ENCODE measurements around the gene PRDM16. TPM values are rescaled to one million over a fixed set of nuclear protein-coding genes. Genes with fewer than 3 reads are reported as not detected.

Gene PRDM16
- total and polyA plus RNA-seq, 3 donors from 2014 or later, result 2.1 to 5.6 (median 4.7) TPM

DNA sequence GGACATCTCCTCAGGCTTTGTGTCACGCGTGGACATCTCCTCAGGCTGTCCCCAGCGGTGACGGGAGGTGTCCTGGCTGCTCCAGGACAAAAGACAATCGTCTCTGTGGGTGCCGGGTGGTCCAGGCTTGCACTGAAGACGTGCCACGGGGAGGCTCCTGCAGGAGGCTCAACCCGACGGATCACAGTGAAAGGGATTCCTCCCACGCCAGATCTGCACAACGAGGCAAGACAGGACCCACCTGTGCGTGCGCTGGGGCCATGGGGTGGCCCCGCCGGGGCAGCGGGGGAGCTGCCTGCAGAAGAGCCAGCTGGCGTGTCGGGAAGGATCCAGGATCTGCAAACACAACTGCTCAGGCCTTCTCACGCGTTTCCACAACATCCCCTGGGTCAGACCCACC lies 366.7 kb downstream of the PRDM16 start:
- Histone ChIP-seq H3K27ac (no peak overlapping the region), H3K36me3 (ENCODE audit: low read depth, missing control alignments) (no peaks in the 10 kb centered on the region), H3K4me1 (no peaks in the 10 kb centered on the region), H3K27me3 (no peaks in the 10 kb centered on the region), H3K9me3 (no peaks in the 10 kb centered on the region), H3K4me3 (no peak overlapping the region)
- no peak for TF ChIP-seq POLR2A (IDR thresholded peaks at IDR 0.05)
- TF ChIP-seq, protein P1, sequence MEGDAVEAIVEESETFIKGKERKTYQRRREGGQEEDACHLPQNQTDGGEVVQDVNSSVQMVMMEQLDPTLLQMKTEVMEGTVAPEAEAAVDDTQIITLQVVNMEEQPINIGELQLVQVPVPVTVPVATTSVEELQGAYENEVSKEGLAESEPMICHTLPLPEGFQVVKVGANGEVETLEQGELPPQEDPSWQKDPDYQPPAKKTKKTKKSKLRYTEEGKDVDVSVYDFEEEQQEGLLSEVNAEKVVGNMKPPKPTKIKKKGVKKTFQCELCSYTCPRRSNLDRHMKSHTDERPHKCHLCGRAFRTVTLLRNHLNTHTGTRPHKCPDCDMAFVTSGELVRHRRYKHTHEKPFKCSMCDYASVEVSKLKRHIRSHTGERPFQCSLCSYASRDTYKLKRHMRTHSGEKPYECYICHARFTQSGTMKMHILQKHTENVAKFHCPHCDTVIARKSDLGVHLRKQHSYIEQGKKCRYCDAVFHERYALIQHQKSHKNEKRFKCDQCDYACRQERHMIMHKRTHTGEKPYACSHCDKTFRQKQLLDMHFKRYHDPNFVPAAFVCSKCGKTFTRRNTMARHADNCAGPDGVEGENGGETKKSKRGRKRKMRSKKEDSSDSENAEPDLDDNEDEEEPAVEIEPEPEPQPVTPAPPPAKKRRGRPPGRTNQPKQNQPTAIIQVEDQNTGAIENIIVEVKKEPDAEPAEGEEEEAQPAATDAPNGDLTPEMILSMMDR (IDR thresholded peaks at IDR 0.05), result no peak
- intact Hi-C loops (cut with DNase I; ENCODE audit: low total_unique reads), result no loop called here
- DNase-seq, result no peak
- WGBS, 2 donors, result 56 to 62% methylated on average over 13 to 20 of the region's 21 CpGs

DNA sequence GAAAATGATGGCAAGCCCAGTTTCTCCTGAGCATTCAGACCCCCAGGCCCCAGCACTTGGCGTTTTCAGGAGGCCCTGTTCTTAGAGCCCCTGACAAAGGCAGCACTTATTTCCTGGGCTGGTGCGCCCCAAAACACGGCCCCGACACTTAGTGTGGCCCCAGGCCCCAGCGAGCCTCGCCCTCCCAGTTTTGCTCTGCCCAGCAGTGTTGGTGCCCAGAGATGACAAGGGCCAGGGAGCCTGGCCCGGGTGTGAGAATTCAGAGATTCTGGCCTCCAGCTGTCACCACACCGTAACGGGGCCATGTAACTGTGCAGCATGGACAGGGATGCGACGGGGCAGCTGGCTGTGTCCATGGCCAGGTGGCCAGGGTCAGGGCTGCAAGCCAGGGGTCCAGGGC lies 367.4 kb downstream of the PRDM16 start:
- TF ChIP-seq POLR2A (IDR thresholded peaks at IDR 0.05), result no peak
- no peaks in the 10 kb centered on the region for H3K4me1 ChIP-seq
- WGBS, 2 donors, result 87 to 90% methylated on average over 2 to 11 of the region's 11 CpGs
- no peaks in the 10 kb centered on the region for H3K27me3 ChIP-seq
- no peaks in the 10 kb centered on the region for H3K36me3 ChIP-seq (ENCODE audit: low read depth, missing control alignments)
- no peak overlapping the region for H3K27ac ChIP-seq
- no peak for DNase-seq
- H3K4me3 ChIP-seq, result no peak overlapping the region
- intact Hi-C loops (cut with DNase I; ENCODE audit: low total_unique reads), result no loop called here
- no peaks in the 10 kb centered on the region for H3K9me3 ChIP-seq

DNA sequence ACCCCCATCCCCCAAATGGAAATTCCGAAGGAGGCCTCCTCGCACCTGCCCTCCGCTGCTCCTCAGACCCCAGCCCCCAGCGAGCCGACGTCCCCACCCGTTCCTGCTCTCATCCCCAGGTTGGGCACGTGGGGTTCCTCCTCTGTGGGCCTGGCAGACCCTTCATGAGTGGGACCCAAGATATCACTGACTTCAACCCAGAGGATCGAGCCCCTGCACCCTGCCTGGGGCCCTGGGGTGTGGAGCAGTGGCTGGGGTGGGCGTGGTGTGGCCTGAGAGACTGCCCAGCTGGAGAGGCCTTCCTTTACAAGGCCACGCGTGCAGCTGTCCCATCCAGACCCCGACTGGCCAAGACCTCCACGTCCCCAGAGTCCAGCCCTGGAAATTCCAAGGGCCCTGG lies 367.9 kb downstream of the PRDM16 start:
- H3K4me1 ChIP-seq, result no peaks in the 10 kb centered on the region
- no peaks in the 10 kb centered on the region for H3K9me3 ChIP-seq
- H3K4me3 ChIP-seq, result no peak overlapping the region
- H3K36me3 ChIP-seq (ENCODE audit: low read depth, missing control alignments), result no peaks in the 10 kb centered on the region
- no peak overlapping the region for H3K27ac ChIP-seq
- intact Hi-C loops (cut with DNase I; ENCODE audit: low total_unique reads), result no loop called here
- TF ChIP-seq, protein P1 (IDR thresholded peaks at IDR 0.05), result no peak
- no peak for TF ChIP-seq POLR2A (IDR thresholded peaks at IDR 0.05)
- H3K27me3 ChIP-seq, result no peaks in the 10 kb centered on the region
- DNase-seq, result no peak
- 70 to 84% methylated on average over 2 to 14 of the region's 14 CpGs for WGBS, 2 donors

DNA sequence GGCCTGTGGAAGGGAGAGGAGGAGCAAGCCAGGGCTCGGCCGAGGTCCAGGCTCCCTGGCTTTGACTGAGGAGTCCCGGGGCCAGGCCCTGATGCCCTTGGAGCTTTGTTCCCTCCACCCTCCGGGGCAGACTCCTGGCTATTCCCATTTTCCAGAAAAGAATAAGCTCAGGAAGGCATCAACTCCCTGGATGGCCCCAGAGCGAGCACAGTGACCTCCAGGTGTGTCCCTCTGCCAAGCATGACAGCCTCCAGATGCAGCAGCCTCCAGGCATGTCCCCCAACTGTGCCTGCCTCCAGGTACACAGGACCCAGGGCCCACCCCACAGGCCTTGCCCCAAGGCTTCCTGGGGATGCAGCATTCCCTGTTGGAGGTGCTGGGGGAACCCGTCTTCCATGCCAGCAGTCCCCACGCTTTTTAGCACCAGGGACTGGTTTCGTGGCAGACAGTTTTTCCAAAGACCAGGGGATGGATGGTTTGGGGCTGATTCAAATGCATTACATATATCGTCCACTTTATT lies 369.7 kb downstream of the PRDM16 start:
- Histone ChIP-seq H3K27ac (no peak overlapping the region), H3K4me3 (no peak overlapping the region), H3K9me3 (no peaks in the 10 kb centered on the region), H3K27me3 (no peaks in the 10 kb centered on the region), H3K4me1 (no peaks in the 10 kb centered on the region), H3K36me3 (ENCODE audit: low read depth, missing control alignments) (no peaks in the 10 kb centered on the region)
- TF ChIP-seq, protein P1 (IDR thresholded peaks at IDR 0.05), result no peak
- no peak for TF ChIP-seq POLR2A (IDR thresholded peaks at IDR 0.05)
- 84% methylated on average over 5 to 9 of the region's 9 CpGs for WGBS, 2 donors
- intact Hi-C loops (cut with DNase I; ENCODE audit: low total_unique reads), result no loop called here
- no peak for DNase-seq

DNA sequence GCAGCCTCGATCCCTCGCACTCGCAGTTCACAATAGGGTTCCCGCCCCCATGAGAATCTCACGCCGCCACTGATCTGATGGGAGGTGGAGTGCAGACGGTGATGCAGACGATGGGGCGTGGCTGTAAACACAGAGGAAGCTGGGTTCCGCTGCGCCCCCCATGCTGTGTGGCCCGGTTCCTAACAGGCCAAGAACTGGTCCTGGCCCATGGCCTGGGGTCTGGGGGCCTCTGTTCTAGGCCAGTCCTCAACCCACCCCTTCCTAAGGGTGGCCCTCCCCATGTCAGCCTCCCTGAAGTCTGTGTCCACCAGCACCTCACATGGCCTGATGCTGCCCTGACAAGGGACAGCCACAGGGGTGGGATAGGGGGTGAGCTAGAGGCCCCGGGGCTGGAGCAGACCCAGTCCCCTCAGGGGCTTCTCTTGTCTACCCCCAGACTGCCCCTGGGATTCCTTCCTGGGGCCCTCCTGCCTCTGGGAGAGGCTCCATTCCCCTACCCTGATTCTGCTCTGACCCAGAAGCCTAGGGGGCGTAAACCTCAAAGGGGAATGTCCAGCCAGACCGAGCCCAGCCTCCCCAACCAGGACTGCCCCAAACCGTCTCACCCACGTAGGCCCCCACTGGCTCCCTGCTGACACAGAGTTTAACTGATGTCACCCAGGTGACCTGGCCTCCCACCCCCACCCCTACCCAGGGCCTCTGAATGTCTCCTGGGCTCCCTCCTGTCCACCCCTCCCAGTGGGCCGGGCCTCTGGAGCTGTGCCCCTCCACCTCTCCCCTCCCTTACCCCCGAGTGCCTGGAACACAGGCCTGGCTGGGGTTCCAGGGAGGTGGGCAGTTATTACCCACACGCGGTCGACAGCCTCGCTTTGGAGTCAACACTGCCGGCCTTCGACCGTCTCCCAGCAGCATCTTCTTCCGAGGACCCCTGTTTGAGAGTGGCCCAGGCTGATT lies 370.6 kb downstream of the PRDM16 start:
- no peak overlapping the region for H3K4me3 ChIP-seq
- H3K9me3 ChIP-seq, result no peaks in the 10 kb centered on the region
- no peaks in the 10 kb centered on the region for H3K36me3 ChIP-seq (ENCODE audit: low read depth, missing control alignments)
- TF ChIP-seq POLR2A (IDR thresholded peaks at IDR 0.05), result no peak
- TF ChIP-seq, protein P1 (IDR thresholded peaks at IDR 0.05), result no peak
- no peak overlapping the region for H3K27ac ChIP-seq
- intact Hi-C loops (cut with DNase I; ENCODE audit: low total_unique reads), result no loop called here
- WGBS, 2 donors, result 77 to 90% methylated on average over 15 to 27 of the region's 27 CpGs
- H3K4me1 ChIP-seq, result no peaks in the 10 kb centered on the region
- DNase-seq, result no peak
- H3K27me3 ChIP-seq, result no peaks in the 10 kb centered on the region

All from testis (tissue), 3 donors.